Measurements from ENCODE around the gene KIF19. TPM values are rescaled to one million over a fixed set of nuclear protein-coding genes. Genes with fewer than 3 reads are reported as not detected.

The KIF19 gene
- total and polyA plus RNA-seq, 4 donors: 0.42 to 2.1 (median 0.83) TPM

GRCh38 chr17:74391771-74392170, 65.7 kb downstream of the KIF19 start (continued):
- no peak for TF ChIP-seq REST (IDR thresholded peaks at IDR 0.05)

- Histone ChIP-seq H3K9me3 (ENCODE audit: control insufficient read depth in 4 of 4, low read length in 3 of 4) (no peaks in the 10 kb centered on the region), H3K27ac (ENCODE audit: low read depth in 1 of 2, low read length in 2 of 2) (no peak overlapping the region), H3K4me3 (ENCODE audit: low read depth in 1 of 3, low read length in 3 of 3) (no peak overlapping the region), H3K9ac (ENCODE audit: low read depth in 1 of 2, low read length in 2 of 2) (no peak overlapping the region), H3K27me3 (ENCODE audit: control insufficient read depth in 4 of 4, insufficient read depth in 4 of 4, low read length in 3 of 4) (no peaks in the 10 kb centered on the region), H3K36me3 (ENCODE audit: control insufficient read depth in 4 of 4, insufficient read depth in 3 of 4, low read depth in 1 of 4, low read length in 3 of 4) (no peaks in the 10 kb centered on the region), H3K4me1 (ENCODE audit: control insufficient read depth in 4 of 4, insufficient read depth in 4 of 4, low read length in 3 of 4) (no peaks in the 10 kb centered on the region)
- 77% methylated on average over 5 of the region's 5 CpGs for WGBS
- TF ChIP-seq, protein P1, sequence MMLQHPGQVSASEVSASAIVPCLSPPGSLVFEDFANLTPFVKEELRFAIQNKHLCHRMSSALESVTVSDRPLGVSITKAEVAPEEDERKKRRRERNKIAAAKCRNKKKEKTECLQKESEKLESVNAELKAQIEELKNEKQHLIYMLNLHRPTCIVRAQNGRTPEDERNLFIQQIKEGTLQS (IDR thresholded peaks at IDR 0.05): no peak
- TF ChIP-seq, protein P2, sequence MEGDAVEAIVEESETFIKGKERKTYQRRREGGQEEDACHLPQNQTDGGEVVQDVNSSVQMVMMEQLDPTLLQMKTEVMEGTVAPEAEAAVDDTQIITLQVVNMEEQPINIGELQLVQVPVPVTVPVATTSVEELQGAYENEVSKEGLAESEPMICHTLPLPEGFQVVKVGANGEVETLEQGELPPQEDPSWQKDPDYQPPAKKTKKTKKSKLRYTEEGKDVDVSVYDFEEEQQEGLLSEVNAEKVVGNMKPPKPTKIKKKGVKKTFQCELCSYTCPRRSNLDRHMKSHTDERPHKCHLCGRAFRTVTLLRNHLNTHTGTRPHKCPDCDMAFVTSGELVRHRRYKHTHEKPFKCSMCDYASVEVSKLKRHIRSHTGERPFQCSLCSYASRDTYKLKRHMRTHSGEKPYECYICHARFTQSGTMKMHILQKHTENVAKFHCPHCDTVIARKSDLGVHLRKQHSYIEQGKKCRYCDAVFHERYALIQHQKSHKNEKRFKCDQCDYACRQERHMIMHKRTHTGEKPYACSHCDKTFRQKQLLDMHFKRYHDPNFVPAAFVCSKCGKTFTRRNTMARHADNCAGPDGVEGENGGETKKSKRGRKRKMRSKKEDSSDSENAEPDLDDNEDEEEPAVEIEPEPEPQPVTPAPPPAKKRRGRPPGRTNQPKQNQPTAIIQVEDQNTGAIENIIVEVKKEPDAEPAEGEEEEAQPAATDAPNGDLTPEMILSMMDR (IDR thresholded peaks at IDR 0.05; ENCODE audit: low read depth, low read length, missing input control): no peak
- TF ChIP-seq, protein P3, sequence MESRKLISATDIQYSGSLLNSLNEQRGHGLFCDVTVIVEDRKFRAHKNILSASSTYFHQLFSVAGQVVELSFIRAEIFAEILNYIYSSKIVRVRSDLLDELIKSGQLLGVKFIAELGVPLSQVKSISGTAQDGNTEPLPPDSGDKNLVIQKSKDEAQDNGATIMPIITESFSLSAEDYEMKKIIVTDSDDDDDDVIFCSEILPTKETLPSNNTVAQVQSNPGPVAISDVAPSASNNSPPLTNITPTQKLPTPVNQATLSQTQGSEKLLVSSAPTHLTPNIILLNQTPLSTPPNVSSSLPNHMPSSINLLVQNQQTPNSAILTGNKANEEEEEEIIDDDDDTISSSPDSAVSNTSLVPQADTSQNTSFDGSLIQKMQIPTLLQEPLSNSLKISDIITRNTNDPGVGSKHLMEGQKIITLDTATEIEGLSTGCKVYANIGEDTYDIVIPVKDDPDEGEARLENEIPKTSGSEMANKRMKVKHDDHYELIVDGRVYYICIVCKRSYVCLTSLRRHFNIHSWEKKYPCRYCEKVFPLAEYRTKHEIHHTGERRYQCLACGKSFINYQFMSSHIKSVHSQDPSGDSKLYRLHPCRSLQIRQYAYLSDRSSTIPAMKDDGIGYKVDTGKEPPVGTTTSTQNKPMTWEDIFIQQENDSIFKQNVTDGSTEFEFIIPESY (IDR thresholded peaks at IDR 0.05): no peak
- TF ChIP-seq SP1 (IDR thresholded peaks at IDR 0.05) (no peak), FOXA1 (IDR thresholded peaks at IDR 0.05) (no peak), RAD21 (IDR thresholded peaks at IDR 0.05) (no peak), JUND (IDR thresholded peaks at IDR 0.05) (no peak), EGR1 (IDR thresholded peaks at IDR 0.05; ENCODE audit: low read depth in 2 of 2) (no peak), GABPA (IDR thresholded peaks at IDR 0.05 in 1 of 2, conservative IDR thresholded peaks at IDR 0.05 in 1 of 2) (no peak), FOXA2 (IDR thresholded peaks at IDR 0.05) (no peak), HNF4A (conservative IDR thresholded peaks at IDR 0.05) (no peak), NR2F2 (IDR thresholded peaks at IDR 0.05) (no peak), REST (IDR thresholded peaks at IDR 0.05) (no peak), MAX (IDR thresholded peaks at IDR 0.05) (no peak), HNF4G (IDR thresholded peaks at IDR 0.05) (no peak), YY1 (IDR thresholded peaks at IDR 0.05) (no peak), RXRA (IDR thresholded peaks at IDR 0.05) (no peak), TAF1 (conservative IDR thresholded peaks at IDR 0.05) (no peak)
- DNase-seq (ENCODE audit: low spot score): no peak
These were observed 66.8 kb downstream of the KIF19 start for GRCh38 chr17:74392848-74393247.

Measured in liver (tissue), 9 donors.